Measurements from ENCODE around the gene COMMD3. TPM values are rescaled to one million over a fixed set of nuclear protein-coding genes. Genes with fewer than 3 reads are reported as not detected.

Gene COMMD3
- total RNA-seq (2021) (2.6 to 3.6 TPM (median 3.5 TPM) in 3 replicates), Bru-seq, nascent RNA (percentile 47 among the genes with signal in this experiment)
- long read RNA-seq, experiment 1, transcript COMMD3-201 (8 exons, 1,342 nt), result major isoform, 6 of 8 reads
- long read RNA-seq, experiment 1, partial matches to known transcripts, result 1 of 8 reads
- long read RNA-seq, experiment 1, other reads (novel, unspliced or antisense), result 1 of 8 reads
- long read RNA-seq, experiment 2, partial matches to known transcripts, result 0 of 1 reads
- long read RNA-seq, experiment 2, other reads (novel, unspliced or antisense), result 0 of 1 reads
- long read RNA-seq, experiment 3, transcript COMMD3-201 (8 exons, 1,342 nt), result major isoform, 8 of 9 reads
- long read RNA-seq, experiment 3, partial matches to known transcripts, result 1 of 9 reads
- long read RNA-seq, experiment 3, other reads (novel, unspliced or antisense), result 0 of 9 reads

DNA sequence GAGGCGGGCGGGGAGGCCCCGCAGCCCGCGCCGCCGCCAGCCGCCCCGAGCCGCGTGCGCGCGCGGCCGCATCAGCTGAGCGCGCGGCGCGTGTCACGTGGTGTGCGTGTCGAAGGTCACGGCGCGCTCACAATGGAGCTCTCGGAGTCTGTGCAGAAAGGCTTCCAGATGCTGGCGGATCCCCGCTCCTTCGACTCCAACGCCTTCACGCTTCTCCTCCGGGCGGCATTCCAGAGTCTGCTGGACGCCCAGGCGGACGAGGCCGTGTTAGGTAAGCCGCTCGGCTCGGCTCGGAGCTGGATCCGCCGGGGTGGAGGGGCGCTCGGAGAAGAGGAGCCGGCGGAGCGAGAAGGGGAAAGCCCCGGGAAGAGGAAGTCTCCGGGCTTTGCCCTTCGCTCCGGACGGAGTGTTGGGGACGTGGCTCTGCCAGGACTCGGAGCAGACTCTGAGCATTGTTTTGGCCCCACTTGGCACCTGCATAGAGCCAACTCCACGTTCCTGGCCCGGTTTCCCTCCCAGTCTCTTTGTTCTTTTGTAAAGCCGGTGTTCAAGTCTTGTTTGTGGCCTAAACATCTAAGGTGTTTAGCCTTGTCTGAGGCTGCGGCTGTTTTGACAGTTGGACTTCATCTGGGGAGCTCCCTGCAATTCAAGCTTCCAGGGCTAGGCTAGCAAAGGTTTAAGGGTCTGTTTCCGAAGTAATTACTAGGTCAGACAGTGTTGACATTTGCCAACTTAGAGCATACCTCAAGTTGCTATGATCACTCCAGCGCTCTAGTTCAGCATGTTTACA is at the start of gene COMMD3:
Gene COMMD3, plus strand, starts transcription at position 103 of the 790 bp plus-strand sequence. Its CDS starts 30 bp downstream, at position 133.
- CTCF ChIA-PET, result interaction anchor here (1.1 to 1.4 kb wide), 2 partner anchors 313 to 323 kb away, joined by 3 to 4 read pairs; partner anchors contain the start of gene DNAJC1
- Mint-ChIP-seq H3K4me1 (peaks cover 39% of the 10 kb centered on the region), H3K27ac (no peak within 1 kb of the TSS), H3K9me3 (no peaks in the 10 kb centered on the region), H3K27me3 (ENCODE audit: low read depth) (peaks cover 85% of the 10 kb centered on the region), H3K4me3 (peak within 1 kb of the TSS; percentile 81), H3K36me3 (no peaks in the 10 kb centered on the region)
- POLR2A ChIA-PET, result interaction anchor here (0.5 to 1.3 kb wide), 3 partner anchors 29 to 87 kb away, joined by 3 to 6 read pairs (median 4); partner anchors contain the start of gene SPAG6
- TF ChIP-seq FOXK1 (CRISPR knock-in tag; IDR thresholded peaks at IDR 0.05), result peak; percentile 50; the same call in 1 of the 2 replicates
- TF ChIP-seq ZNF232 (CRISPR knock-in tag; IDR thresholded peaks at IDR 0.05), result peak; percentile 54; the same call in 1 of the 2 replicates
- TF ChIP-seq, protein P1, sequence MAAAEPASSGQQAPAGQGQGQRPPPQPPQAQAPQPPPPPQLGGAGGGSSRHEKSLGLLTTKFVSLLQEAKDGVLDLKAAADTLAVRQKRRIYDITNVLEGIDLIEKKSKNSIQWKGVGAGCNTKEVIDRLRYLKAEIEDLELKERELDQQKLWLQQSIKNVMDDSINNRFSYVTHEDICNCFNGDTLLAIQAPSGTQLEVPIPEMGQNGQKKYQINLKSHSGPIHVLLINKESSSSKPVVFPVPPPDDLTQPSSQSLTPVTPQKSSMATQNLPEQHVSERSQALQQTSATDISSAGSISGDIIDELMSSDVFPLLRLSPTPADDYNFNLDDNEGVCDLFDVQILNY (CRISPR knock-in tag; IDR thresholded peaks at IDR 0.05), result 0 out of 2 replicates have a peak, but pooled peaks have one; percentile 14
- TF ChIP-seq, protein P2, sequence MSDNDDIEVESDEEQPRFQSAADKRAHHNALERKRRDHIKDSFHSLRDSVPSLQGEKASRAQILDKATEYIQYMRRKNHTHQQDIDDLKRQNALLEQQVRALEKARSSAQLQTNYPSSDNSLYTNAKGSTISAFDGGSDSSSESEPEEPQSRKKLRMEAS (CRISPR knock-in tag; IDR thresholded peaks at IDR 0.05), result peak; percentile 63; the same call in 1 of the 2 replicates
- TF ChIP-seq, protein P3, sequence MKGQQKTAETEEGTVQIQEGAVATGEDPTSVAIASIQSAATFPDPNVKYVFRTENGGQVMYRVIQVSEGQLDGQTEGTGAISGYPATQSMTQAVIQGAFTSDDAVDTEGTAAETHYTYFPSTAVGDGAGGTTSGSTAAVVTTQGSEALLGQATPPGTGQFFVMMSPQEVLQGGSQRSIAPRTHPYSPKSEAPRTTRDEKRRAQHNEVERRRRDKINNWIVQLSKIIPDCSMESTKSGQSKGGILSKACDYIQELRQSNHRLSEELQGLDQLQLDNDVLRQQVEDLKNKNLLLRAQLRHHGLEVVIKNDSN (CRISPR knock-in tag; IDR thresholded peaks at IDR 0.05), result peak; percentile 87
- no peak for TF ChIP-seq FOXJ3 (CRISPR knock-in tag; IDR thresholded peaks at IDR 0.05; ENCODE audit: borderline replicate concordance)
- TF ChIP-seq RORB (CRISPR knock-in tag; IDR thresholded peaks at IDR 0.05), result no peak
- TF ChIP-seq, protein P4, sequence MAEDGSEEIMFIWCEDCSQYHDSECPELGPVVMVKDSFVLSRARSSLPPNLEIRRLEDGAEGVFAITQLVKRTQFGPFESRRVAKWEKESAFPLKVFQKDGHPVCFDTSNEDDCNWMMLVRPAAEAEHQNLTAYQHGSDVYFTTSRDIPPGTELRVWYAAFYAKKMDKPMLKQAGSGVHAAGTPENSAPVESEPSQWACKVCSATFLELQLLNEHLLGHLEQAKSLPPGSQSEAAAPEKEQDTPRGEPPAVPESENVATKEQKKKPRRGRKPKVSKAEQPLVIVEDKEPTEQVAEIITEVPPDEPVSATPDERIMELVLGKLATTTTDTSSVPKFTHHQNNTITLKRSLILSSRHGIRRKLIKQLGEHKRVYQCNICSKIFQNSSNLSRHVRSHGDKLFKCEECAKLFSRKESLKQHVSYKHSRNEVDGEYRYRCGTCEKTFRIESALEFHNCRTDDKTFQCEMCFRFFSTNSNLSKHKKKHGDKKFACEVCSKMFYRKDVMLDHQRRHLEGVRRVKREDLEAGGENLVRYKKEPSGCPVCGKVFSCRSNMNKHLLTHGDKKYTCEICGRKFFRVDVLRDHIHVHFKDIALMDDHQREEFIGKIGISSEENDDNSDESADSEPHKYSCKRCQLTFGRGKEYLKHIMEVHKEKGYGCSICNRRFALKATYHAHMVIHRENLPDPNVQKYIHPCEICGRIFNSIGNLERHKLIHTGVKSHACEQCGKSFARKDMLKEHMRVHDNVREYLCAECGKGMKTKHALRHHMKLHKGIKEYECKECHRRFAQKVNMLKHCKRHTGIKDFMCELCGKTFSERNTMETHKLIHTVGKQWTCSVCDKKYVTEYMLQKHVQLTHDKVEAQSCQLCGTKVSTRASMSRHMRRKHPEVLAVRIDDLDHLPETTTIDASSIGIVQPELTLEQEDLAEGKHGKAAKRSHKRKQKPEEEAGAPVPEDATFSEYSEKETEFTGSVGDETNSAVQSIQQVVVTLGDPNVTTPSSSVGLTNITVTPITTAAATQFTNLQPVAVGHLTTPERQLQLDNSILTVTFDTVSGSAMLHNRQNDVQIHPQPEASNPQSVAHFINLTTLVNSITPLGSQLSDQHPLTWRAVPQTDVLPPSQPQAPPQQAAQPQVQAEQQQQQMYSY (CRISPR knock-in tag; IDR thresholded peaks at IDR 0.05), result peak; percentile 81
- no peak for TF ChIP-seq OVOL2 (CRISPR knock-in tag; IDR thresholded peaks at IDR 0.05; ENCODE audit: borderline replicate concordance)
- TF ChIP-seq, protein P5, sequence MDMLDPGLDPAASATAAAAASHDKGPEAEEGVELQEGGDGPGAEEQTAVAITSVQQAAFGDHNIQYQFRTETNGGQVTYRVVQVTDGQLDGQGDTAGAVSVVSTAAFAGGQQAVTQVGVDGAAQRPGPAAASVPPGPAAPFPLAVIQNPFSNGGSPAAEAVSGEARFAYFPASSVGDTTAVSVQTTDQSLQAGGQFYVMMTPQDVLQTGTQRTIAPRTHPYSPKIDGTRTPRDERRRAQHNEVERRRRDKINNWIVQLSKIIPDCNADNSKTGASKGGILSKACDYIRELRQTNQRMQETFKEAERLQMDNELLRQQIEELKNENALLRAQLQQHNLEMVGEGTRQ (CRISPR knock-in tag; IDR thresholded peaks at IDR 0.05), result peak; percentile 91
- TF ChIP-seq TEAD1 (CRISPR knock-in tag; IDR thresholded peaks at IDR 0.05), result peak; percentile 63; the same call in 1 of the 2 replicates
- TF ChIP-seq, protein P6, sequence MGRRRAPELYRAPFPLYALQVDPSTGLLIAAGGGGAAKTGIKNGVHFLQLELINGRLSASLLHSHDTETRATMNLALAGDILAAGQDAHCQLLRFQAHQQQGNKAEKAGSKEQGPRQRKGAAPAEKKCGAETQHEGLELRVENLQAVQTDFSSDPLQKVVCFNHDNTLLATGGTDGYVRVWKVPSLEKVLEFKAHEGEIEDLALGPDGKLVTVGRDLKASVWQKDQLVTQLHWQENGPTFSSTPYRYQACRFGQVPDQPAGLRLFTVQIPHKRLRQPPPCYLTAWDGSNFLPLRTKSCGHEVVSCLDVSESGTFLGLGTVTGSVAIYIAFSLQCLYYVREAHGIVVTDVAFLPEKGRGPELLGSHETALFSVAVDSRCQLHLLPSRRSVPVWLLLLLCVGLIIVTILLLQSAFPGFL (CRISPR knock-in tag; IDR thresholded peaks at IDR 0.05; ENCODE audit: borderline replicate concordance), result no peak
- 0 out of 2 replicates have a peak, but pooled peaks have one; percentile 53 for TF ChIP-seq KAT7 (CRISPR knock-in tag; IDR thresholded peaks at IDR 0.05; ENCODE audit: borderline replicate concordance)
- peak; percentile 72 for ATAC-seq
- peak; percentile 81 for DNase-seq (ENCODE audit: low spot score)

DNA sequence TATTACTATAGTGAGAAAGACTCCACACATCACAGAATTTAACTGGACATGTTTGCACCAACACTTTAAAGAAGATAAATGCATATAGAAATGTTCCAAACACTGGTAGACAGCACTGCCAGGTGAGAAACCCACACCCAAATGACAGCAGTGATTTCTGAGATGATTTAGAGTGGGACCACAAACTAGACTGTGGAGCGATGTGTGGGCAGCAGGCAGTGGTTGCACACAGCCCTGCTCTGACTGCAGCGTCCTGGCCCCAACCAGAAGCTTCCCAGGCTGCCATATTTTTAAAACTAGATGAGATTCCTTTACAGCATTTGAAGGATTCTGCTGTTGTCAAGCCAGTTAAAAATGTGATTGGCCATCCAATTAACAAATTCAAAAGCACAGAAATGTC is 47.7 kb upstream of the COMMD3 start:
- POLR2A ChIA-PET, result no interaction called here
- no peaks in the 10 kb centered on the region; the same call in 1 of the 2 replicates for H3K9me3 Mint-ChIP-seq
- H3K27me3 Mint-ChIP-seq (ENCODE audit: low read depth), result peaks cover 3% of the 10 kb centered on the region; the same call in 1 of the 2 replicates
- no peaks in the 10 kb centered on the region for H3K4me1 Mint-ChIP-seq
- no peak overlapping the region for H3K27ac Mint-ChIP-seq
- ATAC-seq, result no peak
- DNase-seq (ENCODE audit: low spot score), result no peak
- no peak overlapping the region for H3K4me3 Mint-ChIP-seq
- H3K36me3 Mint-ChIP-seq, result no peaks in the 10 kb centered on the region
- CTCF ChIA-PET, result no interaction called here
- no peak for TF ChIP-seq NFATC4 (CRISPR knock-in tag; IDR thresholded peaks at IDR 0.05)
- no peak for TF ChIP-seq IRF2 (CRISPR knock-in tag; IDR thresholded peaks at IDR 0.05; ENCODE audit: borderline replicate concordance, low read depth)
- TF ChIP-seq, protein P7, sequence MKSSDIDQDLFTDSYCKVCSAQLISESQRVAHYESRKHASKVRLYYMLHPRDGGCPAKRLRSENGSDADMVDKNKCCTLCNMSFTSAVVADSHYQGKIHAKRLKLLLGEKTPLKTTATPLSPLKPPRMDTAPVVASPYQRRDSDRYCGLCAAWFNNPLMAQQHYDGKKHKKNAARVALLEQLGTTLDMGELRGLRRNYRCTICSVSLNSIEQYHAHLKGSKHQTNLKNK (CRISPR knock-in tag; IDR thresholded peaks at IDR 0.05), result no peak
- TF ChIP-seq ZNF317 (CRISPR knock-in tag; IDR thresholded peaks at IDR 0.05; ENCODE audit: borderline replicate concordance, low read depth), result no peak
- no peak for TF ChIP-seq FOXJ3 (CRISPR knock-in tag; IDR thresholded peaks at IDR 0.05; ENCODE audit: borderline replicate concordance)
- TF ChIP-seq ZBTB21 (CRISPR knock-in tag; IDR thresholded peaks at IDR 0.05; ENCODE audit: borderline replicate concordance), result no peak
- TF ChIP-seq SOX15 (CRISPR knock-in tag; IDR thresholded peaks at IDR 0.05), result no peak
- TF ChIP-seq, protein P8, sequence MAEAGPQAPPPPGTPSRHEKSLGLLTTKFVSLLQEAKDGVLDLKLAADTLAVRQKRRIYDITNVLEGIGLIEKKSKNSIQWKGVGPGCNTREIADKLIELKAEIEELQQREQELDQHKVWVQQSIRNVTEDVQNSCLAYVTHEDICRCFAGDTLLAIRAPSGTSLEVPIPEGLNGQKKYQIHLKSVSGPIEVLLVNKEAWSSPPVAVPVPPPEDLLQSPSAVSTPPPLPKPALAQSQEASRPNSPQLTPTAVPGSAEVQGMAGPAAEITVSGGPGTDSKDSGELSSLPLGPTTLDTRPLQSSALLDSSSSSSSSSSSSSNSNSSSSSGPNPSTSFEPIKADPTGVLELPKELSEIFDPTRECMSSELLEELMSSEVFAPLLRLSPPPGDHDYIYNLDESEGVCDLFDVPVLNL (CRISPR knock-in tag; IDR thresholded peaks at IDR 0.05; ENCODE audit: borderline replicate concordance, low read depth), result no peak
- TF ChIP-seq, protein P9, sequence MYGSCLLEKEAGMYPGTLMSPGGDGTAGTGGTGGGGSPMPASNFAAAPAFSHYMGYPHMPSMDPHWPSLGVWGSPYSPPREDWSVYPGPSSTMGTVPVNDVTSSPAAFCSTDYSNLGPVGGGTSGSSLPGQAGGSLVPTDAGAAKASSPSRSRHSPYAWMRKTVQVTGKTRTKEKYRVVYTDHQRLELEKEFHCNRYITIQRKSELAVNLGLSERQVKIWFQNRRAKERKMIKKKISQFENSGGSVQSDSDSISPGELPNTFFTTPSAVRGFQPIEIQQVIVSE (CRISPR knock-in tag; IDR thresholded peaks at IDR 0.05; ENCODE audit: borderline replicate concordance), result no peak
